Neural cell (in vitro differentiated cells): ENCODE measurements around the gene FAM72D. TPM values are rescaled to one million over a fixed set of nuclear protein-coding genes. Genes with fewer than 3 reads are reported as not detected.
"Not testable (repeated sequence)": the region's sequence is repeated elsewhere in the genome, so short reads cannot be mapped to it uniquely, and the experiment has no call there.

Experiments used
- H2AFZ ChIP-seq: fragments of 200-600, 300-800 bp; sonication (generic), shearing (Covaris generic); 2 replicates; pipeline ENCODE4 v1.6.0; 2014; ENCODE audit warnings: low read depth, mild to moderate bottlenecking, antibody characterized with exemption, low read length, moderate library complexity
- H3F3A ChIP-seq: fragments of 200-600 bp; shearing (Covaris generic); 2 replicates; pipeline ENCODE4 v1.6.1; 2016; ENCODE audit warnings: mild to moderate bottlenecking, moderate library complexity, mixed read lengths, antibody characterized with exemption, low read length; ENCODE audit not compliant: insufficient read depth, poor library complexity, severe bottlenecking
- H3K27ac ChIP-seq: fragments of 200-600, 300-800 bp; sonication (generic), shearing (Covaris generic); 2 replicates; pipeline ENCODE4 v1.5.1; 2014; ENCODE audit warnings: mild to moderate bottlenecking, low read length, moderate library complexity
- H3K27me3 ChIP-seq: fragments of 300-800, 200-600 bp; sonication (generic), shearing (Covaris generic); 2 replicates; pipeline ENCODE4 v1.6.0; 2014; ENCODE audit warnings: mild to moderate bottlenecking, low read depth, low read length, moderate library complexity; ENCODE audit not compliant: insufficient read depth
- H3K36me3 ChIP-seq: fragments of 300-800, 200-600 bp; sonication (generic), shearing (Covaris generic); 2 replicates; pipeline ENCODE4 v1.5.1; 2014; ENCODE audit warnings: mild to moderate bottlenecking, antibody characterized with exemption, low read length, moderate library complexity; ENCODE audit not compliant: insufficient read depth
- H3K4me2 ChIP-seq: fragments of 300-800, 200-600 bp; sonication (generic), shearing (Covaris generic); 2 replicates; pipeline ENCODE4 v1.6.0; 2014; ENCODE audit warnings: mild to moderate bottlenecking, low read length
- H3K4me3 ChIP-seq: fragments of 300-800, 200-600 bp; sonication (generic), shearing (Covaris generic); 2 replicates; pipeline ENCODE4 v1.5.1; 2014; ENCODE audit warnings: mild to moderate bottlenecking, low read length, moderate library complexity
- H3K79me2 ChIP-seq: fragments of 200-600 bp; shearing (Covaris generic); replicated peaks from 2 replicates; pipeline ENCODE4 v1.6.0; 2014; ENCODE audit warnings: mild to moderate bottlenecking, low read length, moderate library complexity; ENCODE audit not compliant: insufficient read depth
- H3K9ac ChIP-seq: fragments of 300-800, 200-600 bp; sonication (generic), shearing (Covaris generic); 2 replicates; pipeline ENCODE4 v1.6.1; 2016; ENCODE audit warnings: mild to moderate bottlenecking, low read length, mixed read lengths
- H3K9me2 ChIP-seq: fragments of 200-600 bp; shearing (Covaris generic); 2 replicates; pipeline ENCODE4 v1.6.1; 2016; ENCODE audit warnings: mild to moderate bottlenecking, low read length, mixed read lengths; ENCODE audit not compliant: insufficient read depth
- H3K9me3 ChIP-seq: fragments of 200-600, 300-800 bp; sonication (generic), shearing (Covaris generic); 2 replicates; pipeline ENCODE4 v1.6.1; 2016; ENCODE audit warnings: mild to moderate bottlenecking, mixed run types, low read length, moderate library complexity, mixed read lengths
- H4K20me1 ChIP-seq: fragments of 200-600 bp; shearing (Covaris generic); 2 replicates; pipeline ENCODE4 v1.6.1; 2016; ENCODE audit warnings: mild to moderate bottlenecking, mixed run types; ENCODE audit not compliant: insufficient read depth
- polyA plus RNA-seq: library from polyadenylated mRNA; depleted of rRNA; stranded (reverse); fragments of >200 nt; gene quantifications from 2 replicates; pipeline ENCODE4 v1.2.3, GENCODE V29; 2014

FAM72D gene
- polyA plus RNA-seq, 1 donor from 2014 or later: 0.58 TPM

- H3K9me3 ChIP-seq, H3K27me3 ChIP-seq, H3K27ac ChIP-seq: not testable (repeated sequence)
Measured at GRCh38 chr1:145063285-145063684, 32.5 kb upstream of the FAM72D start.

GRCh38 chr1:145063941-145064648 is 31.7 kb upstream of the FAM72D start:
- not testable (repeated sequence) for H3K27ac ChIP-seq, H3K9me2 ChIP-seq, H3F3A ChIP-seq, H3K36me3 ChIP-seq, H3K27me3 ChIP-seq, H3K79me2 ChIP-seq, H4K20me1 ChIP-seq, H3K9me3 ChIP-seq, H2AFZ ChIP-seq, H3K4me3 ChIP-seq, H3K9ac ChIP-seq, H3K4me2 ChIP-seq

More at GRCh38 chr1:145063285-145063684, 32.5 kb upstream of the FAM72D start:
- H3K4me2 ChIP-seq, H3K79me2 ChIP-seq, H4K20me1 ChIP-seq, H3K4me3 ChIP-seq, H3K9ac ChIP-seq, H3K9me2 ChIP-seq, H3F3A ChIP-seq, H3K36me3 ChIP-seq, H2AFZ ChIP-seq: not testable (repeated sequence)

GRCh38 chr1:145065194-145065826 is 30.5 kb upstream of the FAM72D start:
- H3K27ac ChIP-seq, H3K4me3 ChIP-seq, H3K9me2 ChIP-seq, H2AFZ ChIP-seq, H3K27me3 ChIP-seq, H3K9me3 ChIP-seq, H3F3A ChIP-seq, H3K9ac ChIP-seq, H3K79me2 ChIP-seq, H4K20me1 ChIP-seq, H3K36me3 ChIP-seq, H3K4me2 ChIP-seq: not testable (repeated sequence)

GRCh38 chr1:145066486-145066885 is 29.3 kb upstream of the FAM72D start:
- not testable (repeated sequence) for H3K4me3 ChIP-seq, H3K9me3 ChIP-seq, H3K36me3 ChIP-seq, H2AFZ ChIP-seq, H3K4me2 ChIP-seq, H3K79me2 ChIP-seq, H3F3A ChIP-seq, H4K20me1 ChIP-seq, H3K27ac ChIP-seq, H3K9ac ChIP-seq, H3K27me3 ChIP-seq, H3K9me2 ChIP-seq

GRCh38 chr1:145071569-145071968 is 24.2 kb upstream of the FAM72D start:
- H3K36me3 ChIP-seq, H3K9me3 ChIP-seq: not testable (repeated sequence)

GRCh38 chr1:145074021-145074559 is 21.7 kb upstream of the FAM72D start:
- H2AFZ ChIP-seq, H4K20me1 ChIP-seq, H3K9me3 ChIP-seq, H3K9ac ChIP-seq, H3F3A ChIP-seq, H3K4me2 ChIP-seq, H3K4me3 ChIP-seq, H3K79me2 ChIP-seq, H3K36me3 ChIP-seq, H3K27me3 ChIP-seq, H3K27ac ChIP-seq, H3K9me2 ChIP-seq: not testable (repeated sequence)

More at GRCh38 chr1:145071569-145071968, 24.2 kb upstream of the FAM72D start:
- H3K9me2 ChIP-seq, H3K79me2 ChIP-seq, H3K27me3 ChIP-seq, H3K4me2 ChIP-seq, H3K4me3 ChIP-seq, H4K20me1 ChIP-seq, H3K9ac ChIP-seq, H3F3A ChIP-seq, H2AFZ ChIP-seq, H3K27ac ChIP-seq: not testable (repeated sequence)

GRCh38 chr1:145076877-145077276 is 18.9 kb upstream of the FAM72D start:
- not testable (repeated sequence) for H3K36me3 ChIP-seq, H3K9ac ChIP-seq, H3K4me2 ChIP-seq, H3K9me3 ChIP-seq, H3K9me2 ChIP-seq, H3K27me3 ChIP-seq, H3K4me3 ChIP-seq, H3K27ac ChIP-seq, H3F3A ChIP-seq, H3K79me2 ChIP-seq, H2AFZ ChIP-seq, H4K20me1 ChIP-seq
